Testis (tissue), 3 donors: ENCODE data around the gene SPTLC2. TPM values are rescaled to one million over a fixed set of nuclear protein-coding genes. Genes with fewer than 3 reads are reported as not detected.

Source experiments
- DNase-seq: peaks from one replicate; pipeline ENCODE4 v3.0.0-alpha.2; 2019
- H3K27ac ChIP-seq, 2 donors: fragments of 200-600 bp; sonication (generic); one replicate each; pipeline ENCODE4 v1.5.1; 2019
- H3K27me3 ChIP-seq: fragments of 200-600 bp; sonication (generic); one replicate; pipeline ENCODE4 v1.5.1; 2019
- H3K36me3 ChIP-seq: fragments of 200-600 bp; sonication (generic); one replicate; pipeline ENCODE4 v1.5.1; 2017; ENCODE audit warnings: low read depth; ENCODE audit errors: missing control alignments
- H3K4me1 ChIP-seq: fragments of 200-600 bp; sonication (generic); one replicate; pipeline ENCODE4 v1.5.1; 2019
- H3K4me3 ChIP-seq, 2 donors: fragments of 200-600 bp; sonication (generic); one replicate each; pipeline ENCODE4 v1.5.1; 2017 to 2019
- H3K9me3 ChIP-seq: fragments of 200-600 bp; sonication (generic); one replicate; pipeline ENCODE4 v1.5.1; 2017
- CTCF ChIP-seq, 3 experiments: fragments of 450-650 bp in 2 of 3; fragments of 200-600 bp in 1 of 3; sonication (generic) in 1 of 3; IDR thresholded peaks; one replicate each; pipeline ENCODE4 v1.5.1; 2016 to 2019; ENCODE audit warnings: antibody characterized with exemption in 3 of 3, mild to moderate bottlenecking in 2 of 3, moderate library complexity in 1 of 3
- POLR2A ChIP-seq: fragments of 450-650 bp; IDR thresholded peaks from one replicate; pipeline ENCODE4 v1.6.1; 2017; ENCODE audit warnings: antibody characterized with exemption, mild to moderate bottlenecking, moderate library complexity
- WGBS, 2 donors: methylation state at CpG; one replicate each; pipeline ENCODE4 v1.1.5; 2018; 5-methylcytosine and 5-hydroxymethylcytosine counted together
- intact Hi-C: fragments of 100-400 bp; cut with DNase I; formaldehyde crosslinking; loops from one replicate; pipeline ENCODE4 v1.15.1; 2023; ENCODE audit warnings: low total_unique reads
- polyA plus RNA-seq: library from polyadenylated mRNA; stranded (reverse); fragments of 350-450 nt; fragmentation: Illumina TruSeq; extraction: RNeasy Lipid Tissue Mini Kit (QIAGEN cat#74804); gene quantifications from one replicate; pipeline ENCODE4 v1.2.3, GENCODE V29; 2014; ENCODE audit warnings: low read depth, low replicate concordance; ENCODE audit not compliant: insufficient read depth
- small RNA-seq, 2 donors: library from RNA; depleted of rRNA; stranded (forward); fragments of <200 nt; gene quantifications; one replicate each; pipeline ENCODE3, GENCODE V24; 2016
- total RNA-seq, 2 donors: library from RNA; depleted of rRNA; stranded (reverse); fragments of >200 nt; gene quantifications; one replicate each; pipeline ENCODE4 v1.2.3, GENCODE V29; 2016

SPTLC2 gene
- total and polyA plus RNA-seq, 3 donors from 2014 or later: 11.1 to 24.5 (median 21.5) TPM

- peak; percentile 52 for DNase-seq
- Histone ChIP-seq H3K4me1 (peaks cover 21% of the 10 kb centered on the region), H3K4me3 (peak overlapping the region; percentile 93 to 99), H3K36me3 (no peaks in the 10 kb centered on the region), H3K9me3 (no peaks in the 10 kb centered on the region), H3K27me3 (no peaks in the 10 kb centered on the region), H3K27ac (peak overlapping the region; percentile 92 to 99)
- TF ChIP-seq POLR2A: no peak
- no peak for TF ChIP-seq CTCF (IDR thresholded peaks at IDR 0.05)
- intact Hi-C loops: no loop called here
- 0 to 1% methylated on average over 15 to 29 of the region's 29 CpGs for WGBS, 2 donors
These were observed 158.0 kb downstream of the SPTLC2 start for GRCh38 chr14:77458249-77458950.

GRCh38 chr14:77457522-77458248 lies 158.8 kb downstream of the SPTLC2 start, which contains the start of the genes AHSA1 and VIPAS39:
AHSA1 (plus strand) TSS chr14:77458093; CDS start chr14:77458190, 97 bp downstream.
VIPAS39 (minus strand) TSS chr14:77457601; CDS start chr14:77454102, 3,499 bp downstream.
- 0% methylated on average over 39 to 50 of the region's 50 CpGs for WGBS, 2 donors
- peak within 1 kb of the TSS; percentile 93 to 99 for H3K4me3 ChIP-seq
- TF ChIP-seq CTCF (IDR thresholded peaks at IDR 0.05) (peak in 1 of 3 experiments; percentile 46), POLR2A (peak; percentile 58)
- H3K36me3 ChIP-seq: no peaks in the 10 kb centered on the region
- no peaks in the 10 kb centered on the region for H3K27me3 ChIP-seq
- peaks cover 21% of the 10 kb centered on the region for H3K4me1 ChIP-seq
- peak; percentile 100 for DNase-seq
- intact Hi-C loops: no loop called here
- H3K27ac ChIP-seq: peak within 1 kb of the TSS; percentile 92 to 99
- no peaks in the 10 kb centered on the region for H3K9me3 ChIP-seq

- 0% methylated on average over 18 of the region's 18 CpGs for WGBS, 2 donors
- no peak for DNase-seq
- intact Hi-C loops: no loop called here
- H3K9me3 ChIP-seq: no peaks in the 10 kb centered on the region
- TF ChIP-seq POLR2A: no peak
- no peak for TF ChIP-seq CTCF (IDR thresholded peaks at IDR 0.05)
- no peaks in the 10 kb centered on the region for H3K27me3 ChIP-seq
- H3K27ac ChIP-seq: peak overlapping the region; percentile 92 to 99
- H3K4me1 ChIP-seq: peaks cover 21% of the 10 kb centered on the region
- H3K4me3 ChIP-seq: peak overlapping the region; percentile 93 to 99
- no peaks in the 10 kb centered on the region for H3K36me3 ChIP-seq
These were observed 159.3 kb downstream of the SPTLC2 start for GRCh38 chr14:77457115-77457521.

Small RNA genes lying within 50 kb of the gene (small RNA-seq; reads per million reads assigned to genes)
- gene COX6CP11: 0 reads per million in 2 donors
- 0 reads per million in 2 donors for gene RF00404
- 0 reads per million in 2 donors for gene RN7SL587P

Other genes with a start within 250 kb of the SPTLC2 start
- gene TMED8, start 239.5 kb downstream of the SPTLC2 start, total RNA-seq: 10 to 100 TPM; 30.9 to 40.1 TPM
- 16.9 TPM for gene TMED8, start 239.5 kb downstream of the SPTLC2 start, polyA plus RNA-seq
- 10 to 100 TPM in 1 of 2 donors, 1 to 10 TPM in 1; 9.2 to 22.6 TPM for gene SAMD15, start 239.3 kb downstream of the SPTLC2 start, total RNA-seq
- 31.3 TPM for gene SAMD15, start 239.3 kb downstream of the SPTLC2 start, polyA plus RNA-seq
- 10 to 100 TPM in 1 of 2 donors, 1 to 10 TPM in 1; 5.2 to 11.3 TPM for gene NOXRED1, start 193.1 kb downstream of the SPTLC2 start, total RNA-seq
- 18.0 TPM for gene NOXRED1, start 193.1 kb downstream of the SPTLC2 start, polyA plus RNA-seq
- gene VIPAS39, start 159.0 kb downstream of the SPTLC2 start, total RNA-seq: 10 to 100 TPM; 45.8 to 52.3 TPM
- 39.3 TPM for gene VIPAS39, start 159.0 kb downstream of the SPTLC2 start, polyA plus RNA-seq
- gene AHSA1, start 158.5 kb downstream of the SPTLC2 start, total RNA-seq: 100 to 1,000 TPM; 250 to 379 TPM
- gene AHSA1, start 158.5 kb downstream of the SPTLC2 start, polyA plus RNA-seq: 303 TPM
- 10 to 100 TPM in 1 of 2 donors, 1 to 10 TPM in 1; 6.2 to 28.7 TPM for gene ISM2, start 117.8 kb downstream of the SPTLC2 start, total RNA-seq
- gene ISM2, start 117.8 kb downstream of the SPTLC2 start, polyA plus RNA-seq: 4.4 TPM
- gene ALKBH1, start 91.4 kb upstream of the SPTLC2 start, total RNA-seq: 10 to 100 TPM; 18.4 to 19.2 TPM
- gene ALKBH1, start 91.4 kb upstream of the SPTLC2 start, polyA plus RNA-seq: 17.9 TPM
- gene SLIRP, start 91.5 kb upstream of the SPTLC2 start, total RNA-seq: 100 to 1,000 TPM; 101 to 133 TPM
- 214 TPM for gene SLIRP, start 91.5 kb upstream of the SPTLC2 start, polyA plus RNA-seq
- gene SNW1, start 144.5 kb upstream of the SPTLC2 start, total RNA-seq: 10 to 100 TPM; 58.7 to 64.7 TPM
- 110 TPM for gene SNW1, start 144.5 kb upstream of the SPTLC2 start, polyA plus RNA-seq
- 10 to 100 TPM; 12.3 to 14.3 TPM for gene ADCK1, start 183.5 kb upstream of the SPTLC2 start, total RNA-seq
- gene ADCK1, start 183.5 kb upstream of the SPTLC2 start, polyA plus RNA-seq: 7.5 TPM